Neutrophil (primary cell): Measurements from ENCODE around the gene OSBPL2.

Experiments used
- H3K27ac ChIP-seq: fragments of 200-600 bp; sonication (generic); 2 replicates; pipeline ENCODE4 v1.5.1; 2016; ENCODE audit warnings: mild to moderate bottlenecking, moderate library complexity
- H3K27me3 ChIP-seq: fragments of 200-600 bp; sonication (generic); 2 replicates; pipeline ENCODE4 v1.6.0; 2016; ENCODE audit warnings: mild to moderate bottlenecking
- H3K36me3 ChIP-seq: fragments of 200-600 bp; sonication (generic); 2 replicates; pipeline ENCODE4 v1.5.1; 2017
- H3K4me1 ChIP-seq, 2 experiments: fragments of 200-600 bp in 1 of 2; sonication (generic) in 1 of 2; 1 replicate in 1 of 2; 2 replicates in 1 of 2; pipeline versions ENCODE4 v1.5.1 to v1.6.1; 2013 to 2016; ENCODE audit warnings: low read depth in 1 of 2, low read length in 1 of 2, mild to moderate bottlenecking in 1 of 2, moderate library complexity in 1 of 2; ENCODE audit not compliant: control insufficient read depth in 1 of 2, insufficient read depth in 1 of 2
- H3K4me3 ChIP-seq, 2 experiments: fragments of 200-600 bp in 1 of 2; sonication (generic) in 1 of 2; 1 replicate in 1 of 2; 2 replicates in 1 of 2; pipeline ENCODE4 v1.5.1; 2013 to 2016; ENCODE audit warnings: low read depth in 1 of 2, low read length in 1 of 2, mild to moderate bottlenecking in 1 of 2, moderate library complexity in 1 of 2
- H3K9me3 ChIP-seq: fragments of 200-600 bp; sonication (generic); 2 replicates; pipeline ENCODE4 v1.5.1; 2016
- TF ChIP-seq, protein P1 (sequence below): fragments of 200-600 bp; sonication (generic); IDR thresholded peaks from 2 replicates; pipeline ENCODE4 v1.5.1; 2016; ENCODE audit warnings: antibody characterized with exemption

The OSBPL2 gene

DNA sequence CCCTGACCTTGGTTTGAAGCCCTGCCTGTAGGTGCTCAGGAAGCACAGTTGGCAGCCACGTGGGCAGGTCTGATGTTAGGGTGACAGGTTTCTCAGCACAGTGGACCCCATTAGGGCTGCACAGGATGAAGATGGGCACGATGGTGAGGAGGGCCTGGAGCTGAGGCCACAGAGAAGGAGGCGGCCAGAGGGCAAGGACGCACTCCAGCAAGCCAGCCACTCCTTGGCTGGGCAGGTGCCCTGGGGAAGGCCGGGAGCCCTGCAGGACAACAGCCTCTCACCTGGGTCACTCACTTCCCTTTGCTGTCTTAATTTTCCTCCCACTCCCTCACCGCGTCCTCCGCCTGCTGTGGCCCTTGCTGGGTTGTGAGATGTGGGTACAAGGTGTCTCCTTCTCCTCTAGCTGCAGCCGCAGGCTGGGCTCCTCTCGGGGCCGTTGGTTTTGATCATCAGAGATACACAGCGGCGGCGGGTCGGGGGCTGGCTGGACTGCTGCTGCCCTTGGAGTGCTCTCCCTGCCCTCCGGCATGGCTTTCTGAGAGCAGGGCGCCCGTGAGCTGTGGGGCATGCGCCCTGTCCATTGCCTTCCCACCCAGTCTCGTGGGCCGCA is 5.7 kb downstream of the OSBPL2 start:
- H3K4me3 ChIP-seq: peak overlapping the region in 1 of 2 experiments; percentile 40
- H3K9me3 ChIP-seq: no peaks in the 10 kb centered on the region
- H3K4me1 ChIP-seq: peaks cover 65 to 79% of the 10 kb centered on the region in 2 experiments
- peaks cover 44% of the 10 kb centered on the region for H3K36me3 ChIP-seq
- TF ChIP-seq, protein P1, sequence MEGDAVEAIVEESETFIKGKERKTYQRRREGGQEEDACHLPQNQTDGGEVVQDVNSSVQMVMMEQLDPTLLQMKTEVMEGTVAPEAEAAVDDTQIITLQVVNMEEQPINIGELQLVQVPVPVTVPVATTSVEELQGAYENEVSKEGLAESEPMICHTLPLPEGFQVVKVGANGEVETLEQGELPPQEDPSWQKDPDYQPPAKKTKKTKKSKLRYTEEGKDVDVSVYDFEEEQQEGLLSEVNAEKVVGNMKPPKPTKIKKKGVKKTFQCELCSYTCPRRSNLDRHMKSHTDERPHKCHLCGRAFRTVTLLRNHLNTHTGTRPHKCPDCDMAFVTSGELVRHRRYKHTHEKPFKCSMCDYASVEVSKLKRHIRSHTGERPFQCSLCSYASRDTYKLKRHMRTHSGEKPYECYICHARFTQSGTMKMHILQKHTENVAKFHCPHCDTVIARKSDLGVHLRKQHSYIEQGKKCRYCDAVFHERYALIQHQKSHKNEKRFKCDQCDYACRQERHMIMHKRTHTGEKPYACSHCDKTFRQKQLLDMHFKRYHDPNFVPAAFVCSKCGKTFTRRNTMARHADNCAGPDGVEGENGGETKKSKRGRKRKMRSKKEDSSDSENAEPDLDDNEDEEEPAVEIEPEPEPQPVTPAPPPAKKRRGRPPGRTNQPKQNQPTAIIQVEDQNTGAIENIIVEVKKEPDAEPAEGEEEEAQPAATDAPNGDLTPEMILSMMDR: no peak
- peak overlapping the region; percentile 99 for H3K27ac ChIP-seq
- H3K27me3 ChIP-seq: no peaks in the 10 kb centered on the region

DNA sequence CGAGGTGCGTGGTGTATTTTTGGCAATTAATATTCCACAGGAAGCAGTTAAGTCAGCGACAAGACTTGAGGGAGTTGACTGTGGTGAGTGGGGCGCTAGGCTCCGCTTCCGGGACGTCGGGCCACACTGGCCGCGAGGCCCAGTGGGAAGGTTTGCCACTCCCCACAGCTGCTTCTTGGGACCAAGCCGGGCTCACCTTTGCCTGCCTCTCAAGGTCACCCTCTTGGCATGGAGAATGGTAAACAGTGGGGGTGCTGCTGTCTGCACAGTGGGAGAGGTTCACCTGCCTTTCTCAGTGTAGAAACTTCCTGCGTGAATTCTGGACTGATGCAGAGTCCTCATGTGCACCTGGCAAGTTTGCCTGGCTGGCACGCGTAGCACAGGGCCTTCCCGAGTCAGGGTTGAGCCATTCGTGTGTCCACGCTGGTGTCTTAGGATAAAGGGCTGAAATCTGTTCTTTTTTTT is 6.4 kb downstream of the OSBPL2 start:
- Histone ChIP-seq H3K4me3 (peak overlapping the region in 1 of 2 experiments; percentile 40), H3K9me3 (no peaks in the 10 kb centered on the region), H3K27me3 (no peaks in the 10 kb centered on the region), H3K4me1 (peaks cover 59 to 74% of the 10 kb centered on the region in 2 experiments), H3K36me3 (peaks cover 44% of the 10 kb centered on the region), H3K27ac (peak overlapping the region; percentile 99)
- TF ChIP-seq, protein P1: no peak

DNA sequence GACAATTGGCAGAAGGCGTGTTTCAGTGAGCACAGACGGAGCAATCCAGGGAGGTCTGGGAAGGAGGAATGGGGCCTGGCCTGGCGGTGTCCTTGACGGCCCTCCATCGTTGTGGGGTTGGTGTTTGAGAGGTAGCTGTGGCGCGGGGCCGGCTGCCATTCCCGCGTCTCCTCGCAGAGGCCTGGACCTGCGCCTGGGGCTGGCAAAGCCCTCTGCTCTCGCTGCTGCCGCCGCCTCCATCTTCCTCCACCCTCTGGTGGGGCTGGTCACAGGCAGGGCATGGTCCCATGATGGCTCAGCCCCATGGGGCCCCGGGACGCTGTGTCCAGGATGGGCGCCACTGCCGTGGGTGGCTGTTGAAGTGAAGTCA is 7.6 kb downstream of the OSBPL2 start:
- peak overlapping the region; percentile 99 for H3K27ac ChIP-seq
- H3K4me3 ChIP-seq: no peak overlapping the region
- no peaks in the 10 kb centered on the region for H3K27me3 ChIP-seq
- TF ChIP-seq, protein P1: no peak
- H3K36me3 ChIP-seq: peaks cover 44% of the 10 kb centered on the region
- no peaks in the 10 kb centered on the region for H3K9me3 ChIP-seq
- H3K4me1 ChIP-seq: peaks cover 47 to 62% of the 10 kb centered on the region in 2 experiments

DNA sequence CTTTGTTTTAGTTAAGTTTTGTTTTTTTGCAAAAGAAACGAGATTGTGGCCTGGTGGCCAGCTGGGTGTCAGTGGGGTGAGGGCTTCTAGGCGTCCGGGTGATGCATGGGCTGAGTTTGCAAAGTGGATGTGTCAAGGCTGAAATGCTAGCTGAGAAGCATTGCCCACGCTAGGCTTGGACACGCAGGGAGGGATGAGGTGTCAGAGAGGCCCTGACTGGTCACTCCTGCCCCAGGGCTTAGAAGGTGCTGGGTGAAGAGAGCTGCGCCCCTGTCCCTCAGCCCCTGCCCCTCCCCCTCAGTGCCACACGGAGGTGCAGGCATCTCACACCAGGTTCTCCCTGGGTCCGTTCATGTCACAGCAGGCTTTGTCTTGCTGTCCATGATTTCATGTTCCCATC is 8.1 kb downstream of the OSBPL2 start:
- Histone ChIP-seq H3K4me3 (no peak overlapping the region), H3K36me3 (peaks cover 44% of the 10 kb centered on the region)

DNA sequence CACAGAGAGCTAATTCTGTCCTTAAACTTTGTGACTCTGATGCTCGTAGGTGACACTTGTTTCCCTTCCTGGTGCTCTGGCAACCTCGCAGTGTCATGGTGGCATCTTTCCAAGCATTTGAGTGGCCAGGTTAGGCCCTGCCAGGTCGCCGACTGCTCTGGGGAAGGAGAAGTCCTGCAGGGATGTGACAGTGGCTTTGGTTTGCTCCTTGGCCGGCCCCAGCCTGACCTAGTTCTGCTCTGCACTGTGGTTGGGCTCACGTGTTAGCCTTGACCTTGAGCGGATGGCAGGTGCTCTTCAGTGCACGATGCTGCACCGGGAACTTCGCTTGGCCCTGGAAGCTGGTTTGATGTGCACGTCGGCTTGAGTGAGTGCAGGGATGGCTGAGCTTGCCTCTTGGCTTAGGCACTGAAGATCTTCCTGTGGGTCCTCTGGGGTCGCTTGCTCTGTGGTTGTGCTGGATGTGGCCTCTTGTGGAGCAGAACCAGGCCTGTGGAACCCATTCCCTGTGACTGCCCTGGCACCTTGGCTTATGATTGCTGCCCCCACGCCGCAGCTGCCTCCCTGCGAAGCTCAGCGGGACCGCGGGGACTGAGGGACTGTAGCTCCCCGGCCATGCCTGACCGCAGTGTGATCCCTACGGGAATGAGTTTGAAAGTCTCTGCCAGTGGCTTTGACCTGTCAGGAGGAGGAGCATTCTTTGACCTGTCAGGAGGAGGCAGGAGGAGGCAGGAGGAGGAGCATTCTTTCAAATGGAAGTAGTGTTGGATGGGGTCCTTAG is 8.7 kb downstream of the OSBPL2 start:
- TF ChIP-seq, protein P1: no peak
- Histone ChIP-seq H3K4me3 (no peak overlapping the region), H3K4me1 (peaks cover 35 to 50% of the 10 kb centered on the region in 2 experiments)

More for the DNA sequence above, 8.1 kb downstream of the OSBPL2 start:
- Histone ChIP-seq H3K27me3 (no peaks in the 10 kb centered on the region), H3K9me3 (no peaks in the 10 kb centered on the region), H3K4me1 (peaks cover 41 to 57% of the 10 kb centered on the region in 2 experiments), H3K27ac (peak overlapping the region; percentile 99)
- TF ChIP-seq, protein P1: no peak

More for the DNA sequence above, 8.7 kb downstream of the OSBPL2 start:
- Histone ChIP-seq H3K27me3 (no peaks in the 10 kb centered on the region), H3K9me3 (no peaks in the 10 kb centered on the region), H3K36me3 (peaks cover 46% of the 10 kb centered on the region), H3K27ac (peak overlapping the region; percentile 99)
